IPS-18c (cell line): ENCODE data around the gene TNFAIP1.

Experiments
- H3K4me3 ChIP-seq: 2 replicates; pipeline ENCODE4 v1.7.0; 2013; ENCODE audit warnings: low read depth, mild to moderate bottlenecking, low read length, moderate library complexity; ENCODE audit not compliant: insufficient read depth
- H3K9me3 ChIP-seq: one replicate; pipeline ENCODE4 v1.6.1; 2013; ENCODE audit warnings: mild to moderate bottlenecking, low read length, moderate library complexity; ENCODE audit not compliant: control insufficient read depth, insufficient read depth

The TNFAIP1 gene

DNA sequence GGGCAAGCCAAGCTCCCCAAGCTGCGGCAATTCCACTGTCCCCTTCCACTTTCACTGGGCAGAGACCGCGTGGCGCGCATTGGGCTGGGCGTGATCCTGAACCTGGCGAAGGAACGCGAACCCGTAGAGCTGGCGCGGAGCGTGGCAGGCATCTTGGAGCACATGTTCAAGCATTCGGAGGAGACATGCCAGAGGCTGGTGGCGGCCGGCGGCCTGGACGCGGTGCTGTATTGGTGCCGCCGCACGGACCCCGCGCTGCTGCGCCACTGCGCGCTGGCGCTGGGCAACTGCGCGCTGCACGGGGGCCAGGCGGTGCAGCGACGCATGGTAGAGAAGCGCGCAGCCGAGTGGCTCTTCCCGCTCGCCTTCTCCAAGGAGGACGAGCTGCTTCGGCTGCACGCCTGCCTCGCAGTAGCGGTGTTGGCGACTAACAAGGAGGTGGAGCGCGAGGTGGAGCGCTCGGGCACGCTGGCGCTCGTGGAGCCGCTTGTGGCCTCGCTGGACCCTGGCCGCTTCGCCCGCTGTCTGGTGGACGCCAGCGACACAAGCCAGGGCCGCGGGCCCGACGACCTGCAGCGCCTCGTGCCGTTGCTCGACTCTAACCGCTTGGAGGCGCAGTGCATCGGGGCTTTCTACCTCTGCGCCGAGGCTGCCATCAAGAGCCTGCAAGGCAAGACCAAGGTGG lies 45.7 kb downstream of the TNFAIP1 start:
- H3K9me3 ChIP-seq, result no peaks in the 10 kb centered on the region
- peak overlapping the region; percentile 42 for H3K4me3 ChIP-seq

- H3K4me3 ChIP-seq, result peak overlapping the region; percentile 63
Measured at GRCh38 chr17:28384281-28385036, 48.9 kb downstream of the TNFAIP1 start.

GRCh38 chr17:28385037-28385400 lies 49.5 kb downstream of the TNFAIP1 start:
- H3K4me3 ChIP-seq, result peak overlapping the region; percentile 63
- no peaks in the 10 kb centered on the region for H3K9me3 ChIP-seq

More at GRCh38 chr17:28384281-28385036, 48.9 kb downstream of the TNFAIP1 start:
- H3K9me3 ChIP-seq, result no peaks in the 10 kb centered on the region

GRCh38 chr17:28385406-28385805 lies 49.8 kb downstream of the TNFAIP1 start:
- H3K4me3 ChIP-seq, result no peak overlapping the region
- H3K9me3 ChIP-seq, result no peaks in the 10 kb centered on the region

DNA sequence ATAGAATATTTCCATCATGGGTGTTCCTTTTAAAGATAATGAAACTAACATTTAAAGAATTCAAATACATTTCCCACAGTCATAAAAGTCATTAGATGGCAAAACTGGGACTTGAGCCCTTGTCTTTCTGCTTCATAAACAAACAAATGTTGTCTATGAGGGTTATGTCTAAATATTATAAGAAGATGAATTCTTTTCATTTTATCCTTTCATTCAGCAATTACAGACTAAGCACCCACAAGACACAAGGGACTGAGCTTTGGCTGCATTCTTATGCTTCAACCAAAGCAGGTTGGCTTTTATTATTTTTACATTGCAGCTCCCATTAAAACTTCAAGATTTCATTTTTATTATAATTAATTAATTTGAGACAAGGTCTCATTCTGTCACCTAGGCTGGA lies 50.8 kb downstream of the TNFAIP1 start:
- Histone ChIP-seq H3K4me3 (no peak overlapping the region), H3K9me3 (no peaks in the 10 kb centered on the region)

DNA sequence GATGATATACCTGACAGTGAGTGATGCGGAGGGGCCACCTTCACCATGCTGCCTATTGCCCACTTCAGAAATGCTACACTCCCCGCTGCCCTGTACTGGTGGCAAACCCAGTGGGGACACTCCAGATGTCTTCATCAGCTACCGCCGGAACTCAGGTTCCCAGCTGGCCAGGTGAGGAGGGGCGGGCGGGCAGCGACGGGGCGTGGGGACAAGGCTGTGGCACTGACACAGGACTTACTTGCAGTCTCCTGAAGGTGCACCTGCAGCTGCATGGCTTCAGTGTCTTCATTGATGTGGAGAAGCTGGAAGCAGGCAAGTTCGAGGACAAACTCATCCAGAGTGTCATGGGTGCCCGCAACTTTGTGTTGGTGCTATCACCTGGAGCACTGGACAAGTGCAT lies 52.5 kb downstream of the TNFAIP1 start:
- Histone ChIP-seq H3K9me3 (no peaks in the 10 kb centered on the region), H3K4me3 (no peak overlapping the region)

GRCh38 chr17:28390141-28390540 lies 54.6 kb downstream of the TNFAIP1 start:
- Histone ChIP-seq H3K4me3 (no peak overlapping the region), H3K9me3 (no peaks in the 10 kb centered on the region)

DNA sequence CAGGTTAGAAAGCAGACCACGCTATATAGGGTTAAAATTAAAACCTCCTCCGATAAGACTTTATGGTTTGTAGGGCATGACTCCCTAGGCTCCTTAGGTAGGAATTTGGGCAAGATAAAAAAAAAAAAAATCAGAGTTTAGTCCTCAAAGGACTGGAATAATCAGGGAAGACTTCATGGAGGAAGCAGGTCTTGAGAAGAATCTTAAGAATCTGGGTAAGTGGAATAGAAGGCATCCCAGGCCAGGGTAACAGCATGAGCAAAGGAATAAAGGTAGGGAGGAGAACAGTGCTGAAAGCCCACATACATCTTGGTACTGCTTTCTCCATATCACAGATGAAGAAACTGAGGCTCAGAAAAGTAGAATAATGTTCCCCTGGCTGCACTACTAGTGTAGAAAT lies 55.0 kb downstream of the TNFAIP1 start:
- Histone ChIP-seq H3K9me3 (no peaks in the 10 kb centered on the region), H3K4me3 (no peak overlapping the region)

GRCh38 chr17:28390984-28391383 lies 55.4 kb downstream of the TNFAIP1 start:
- Histone ChIP-seq H3K4me3 (no peak overlapping the region), H3K9me3 (no peaks in the 10 kb centered on the region)

DNA sequence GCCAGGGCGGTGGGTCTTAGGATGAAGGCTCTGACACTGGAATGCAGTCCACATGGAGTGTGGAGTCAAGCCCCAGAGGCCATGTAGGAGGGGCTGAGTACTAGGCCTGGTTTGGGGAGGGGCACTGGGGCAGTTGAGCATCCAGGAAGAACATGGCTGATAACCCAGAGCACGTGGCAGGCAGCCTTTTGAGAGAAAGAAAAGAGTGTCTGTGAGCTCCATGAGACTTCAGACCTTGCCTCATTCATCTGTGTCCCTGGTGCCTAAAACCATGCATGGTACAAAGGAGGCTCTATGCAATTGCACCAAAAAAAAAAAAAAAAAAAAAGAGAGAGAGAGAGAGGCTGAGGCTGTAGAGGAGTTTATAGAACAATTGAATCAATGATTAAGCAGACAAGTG lies 55.8 kb downstream of the TNFAIP1 start:
- H3K4me3 ChIP-seq, result no peak overlapping the region
- no peaks in the 10 kb centered on the region for H3K9me3 ChIP-seq

DNA sequence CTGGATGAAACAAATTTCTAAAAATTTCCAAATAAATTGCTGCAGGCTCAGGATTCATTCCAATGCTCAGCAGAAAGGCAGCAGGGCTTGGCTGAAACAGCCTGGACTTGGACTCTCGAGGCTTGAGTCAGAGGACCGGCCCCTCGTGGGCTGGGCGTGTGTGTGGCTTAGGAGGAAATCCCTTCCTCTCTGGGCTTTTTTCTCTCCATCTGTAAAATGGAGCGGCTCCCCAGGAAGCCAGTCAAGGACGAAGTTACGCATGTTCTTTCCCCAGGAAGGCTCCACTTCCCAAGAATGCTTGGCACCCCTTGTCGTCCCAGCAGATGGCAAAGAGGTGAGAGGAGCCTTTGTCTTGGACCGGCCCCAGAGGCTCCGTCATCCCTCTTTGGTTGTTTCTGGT lies 56.9 kb downstream of the TNFAIP1 start:
- H3K9me3 ChIP-seq, result no peaks in the 10 kb centered on the region

DNA sequence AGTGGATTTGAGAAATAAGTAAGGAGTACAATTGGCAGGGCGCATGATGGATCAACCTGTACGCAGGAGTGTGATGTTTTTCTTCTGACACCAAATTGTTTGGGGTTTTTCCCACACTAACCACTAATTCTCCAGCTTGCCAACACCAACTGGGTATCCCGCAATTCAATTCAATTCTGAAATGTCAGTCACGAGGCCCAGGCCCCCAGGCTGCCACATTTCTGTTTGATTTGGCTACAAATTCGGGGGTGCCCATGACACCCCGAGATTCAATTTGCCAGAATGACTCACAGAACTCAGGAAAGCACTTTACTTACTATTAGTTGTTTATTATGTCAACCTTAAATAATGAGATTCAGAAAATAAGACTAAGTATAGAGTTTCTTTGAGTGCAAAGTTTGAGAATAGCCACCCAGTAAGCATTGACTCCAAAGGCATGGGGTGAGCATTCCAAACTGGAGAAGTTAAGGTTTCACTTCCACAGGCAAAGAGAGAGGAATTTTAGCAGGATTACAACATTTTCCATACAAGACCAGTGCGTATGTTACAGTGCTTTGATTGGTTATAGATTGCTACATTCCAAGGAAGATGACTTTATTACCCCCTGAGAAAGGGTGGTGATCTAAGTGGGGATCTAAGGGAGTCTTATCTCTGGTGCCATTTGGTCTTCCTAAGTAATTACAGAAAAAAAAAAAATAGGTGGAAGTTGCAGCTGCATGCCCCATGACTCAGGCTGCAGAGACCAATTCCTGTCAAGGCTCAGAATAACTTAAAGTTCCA lies 59.0 kb downstream of the TNFAIP1 start:
- Histone ChIP-seq H3K9me3 (no peaks in the 10 kb centered on the region), H3K4me3 (no peak overlapping the region)

More for the DNA sequence above, 56.9 kb downstream of the TNFAIP1 start:
- H3K4me3 ChIP-seq, result no peak overlapping the region

DNA sequence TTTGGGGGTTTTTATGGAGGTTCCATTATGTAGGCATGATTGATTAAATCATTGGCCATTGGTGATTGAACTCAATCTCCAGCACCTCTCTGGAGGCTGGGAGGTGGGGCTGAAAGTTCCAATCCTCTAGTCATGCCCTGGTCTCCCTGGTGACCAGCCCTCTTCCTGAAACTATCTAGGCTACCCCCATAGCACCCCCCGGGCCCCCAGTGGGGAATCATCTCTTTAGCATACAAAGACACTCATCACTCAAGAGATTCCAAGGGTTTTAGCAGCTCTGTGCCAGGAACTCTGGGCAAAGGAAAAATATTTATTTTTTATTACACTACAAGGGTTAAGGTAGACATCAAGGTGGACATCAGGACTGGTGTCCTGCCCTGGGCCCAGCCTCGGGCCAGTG lies 59.9 kb downstream of the TNFAIP1 start:
- Histone ChIP-seq H3K4me3 (no peak overlapping the region), H3K9me3 (no peaks in the 10 kb centered on the region)

DNA sequence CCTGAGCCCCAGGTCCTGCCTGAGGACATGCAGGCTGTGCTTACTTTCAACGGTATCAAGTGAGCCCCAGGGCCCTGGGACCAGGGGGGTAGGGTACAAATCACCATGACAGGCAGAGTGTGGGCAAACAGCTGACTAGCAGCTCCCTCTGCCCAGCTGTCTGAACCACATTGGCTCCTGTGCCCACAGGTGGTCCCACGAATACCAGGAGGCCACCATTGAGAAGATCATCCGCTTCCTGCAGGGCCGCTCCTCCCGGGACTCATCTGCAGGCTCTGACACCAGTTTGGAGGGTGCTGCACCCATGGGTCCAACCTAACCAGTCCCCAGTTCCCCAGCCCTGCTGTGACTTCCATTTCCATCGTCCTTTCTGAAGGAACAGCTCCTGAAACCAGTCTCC lies 60.4 kb downstream of the TNFAIP1 start:
- Histone ChIP-seq H3K4me3 (no peak overlapping the region), H3K9me3 (no peaks in the 10 kb centered on the region)
